G401.6 (cell line): Measurements from ENCODE around the gene COL4A1.
"Not testable (repeated sequence)": the region's sequence is repeated elsewhere in the genome, so short reads cannot be mapped to it uniquely, and the experiment has no call there.

ENCODE experiments used
- FAIRE-seq: peaks from 2 replicates; lab custom pipeline; 2012; peaks lifted over from hg19 to GRCh38; lab: Jason Lieb, UNC

The COL4A1 gene

DNA sequence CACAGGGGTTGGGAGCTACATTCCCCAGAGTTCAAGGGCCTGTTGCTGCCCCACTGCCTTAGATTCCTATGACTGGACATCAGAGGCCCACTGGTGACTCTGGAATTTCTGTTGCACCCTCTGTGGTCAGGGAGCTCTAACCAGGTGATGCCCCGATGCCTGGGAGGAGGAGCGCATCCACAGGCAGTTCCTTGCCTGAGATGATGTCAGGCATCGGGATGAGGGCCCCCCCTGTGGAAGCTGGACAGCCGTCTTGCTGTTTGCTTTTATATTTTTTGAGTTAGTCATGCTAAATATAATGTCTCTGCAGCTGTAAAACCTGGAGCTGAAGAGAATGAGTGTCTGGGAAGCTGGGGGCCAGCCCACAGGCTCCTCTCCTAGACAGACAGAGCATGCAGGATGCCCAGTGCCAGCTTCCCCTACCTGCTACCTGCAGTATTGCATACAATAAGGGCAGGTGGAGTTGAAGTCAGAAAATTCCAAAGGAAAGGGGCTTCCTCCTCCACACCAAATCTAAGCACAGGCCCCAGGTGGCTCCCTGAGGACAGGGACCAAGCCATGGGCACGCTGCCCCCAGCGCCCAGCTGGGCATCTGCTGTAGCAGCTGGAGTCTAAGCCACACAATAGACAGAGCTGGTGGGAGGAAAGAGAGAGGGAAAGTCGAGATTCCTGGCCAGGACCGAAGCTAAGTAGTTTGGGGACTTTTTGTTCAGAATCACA lies 16.4 kb upstream of the COL4A1 start:
- FAIRE-seq = no peak

DNA sequence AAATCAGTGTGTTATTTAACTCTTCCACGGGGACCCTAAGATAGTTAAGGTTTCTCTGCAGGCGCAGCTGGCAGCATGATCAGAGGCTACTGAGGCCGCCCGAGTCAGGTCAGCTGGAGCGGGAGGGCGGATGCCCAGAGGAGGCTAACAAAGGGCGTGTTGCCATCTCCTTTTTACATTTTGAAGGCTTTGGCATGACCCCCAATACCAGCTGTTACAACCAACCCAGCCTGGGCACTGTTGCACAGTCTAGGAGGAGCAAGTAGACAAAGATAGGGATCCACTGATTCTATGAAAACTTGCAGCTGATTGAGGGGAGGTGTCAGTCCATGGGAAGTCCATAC lies 15.8 kb upstream of the COL4A1 start:
- no peak for FAIRE-seq

- no peak for FAIRE-seq
These were observed 15.3 kb upstream of the COL4A1 start for GRCh38 chr13:110322126-110322827.

- FAIRE-seq = not testable (repeated sequence)
These were observed 14.6 kb upstream of the COL4A1 start for GRCh38 chr13:110321573-110321972.

- no peak for FAIRE-seq
These were observed 13.7 kb upstream of the COL4A1 start for GRCh38 chr13:110320645-110321044.

DNA sequence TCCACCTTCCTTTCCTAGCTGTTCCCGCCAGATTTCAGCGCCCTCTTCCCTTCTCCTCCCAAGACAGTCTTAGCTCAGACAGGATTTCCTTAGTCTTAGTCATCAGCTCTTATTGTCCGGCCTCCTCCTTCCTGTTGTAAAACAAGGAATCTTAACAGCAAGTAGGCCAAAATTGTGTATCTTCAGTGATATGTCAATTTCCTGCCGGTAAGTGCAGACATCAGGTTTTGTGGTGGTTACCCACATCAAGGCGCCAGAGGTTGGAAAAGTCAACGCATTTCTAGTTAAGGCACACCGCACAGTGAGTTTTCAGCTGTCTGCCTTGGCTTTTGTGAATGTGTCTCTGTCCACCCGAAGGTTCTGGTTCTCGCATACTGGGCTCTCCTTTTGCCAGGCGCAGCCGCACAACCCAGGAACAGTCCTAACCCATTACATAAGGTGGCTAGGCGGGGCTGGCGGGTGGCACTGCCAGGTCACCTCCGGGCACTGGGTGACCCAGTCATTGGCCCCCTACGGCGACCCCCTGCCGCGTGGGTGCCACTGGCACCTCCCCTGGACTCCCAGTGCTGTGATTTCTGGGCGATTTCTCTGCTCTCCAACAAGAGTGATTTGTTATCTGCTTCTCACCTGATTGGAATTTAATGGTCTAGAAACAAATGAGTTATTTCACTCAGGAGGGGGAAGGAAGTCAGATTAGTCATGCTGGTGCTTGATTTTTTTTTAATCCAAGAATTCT lies 13.0 kb upstream of the COL4A1 start:
- no peak for FAIRE-seq

DNA sequence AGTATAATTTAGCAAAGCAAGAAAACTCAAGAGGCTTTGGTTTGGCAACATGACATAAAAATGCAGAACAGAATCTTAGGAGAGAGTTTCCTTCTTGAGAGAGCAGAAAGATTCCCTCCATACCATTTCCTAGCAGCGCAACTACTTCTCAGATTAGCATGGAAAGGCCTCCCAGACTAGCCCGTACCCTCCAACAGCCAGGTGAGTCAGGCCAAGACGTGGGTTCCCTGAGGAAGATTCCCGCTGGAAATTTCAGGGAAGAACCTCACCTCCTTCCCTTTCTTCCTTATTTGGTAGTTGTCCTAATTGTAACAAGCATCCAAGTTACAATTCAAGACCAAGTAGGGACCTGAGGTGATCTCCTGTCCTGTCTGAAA lies 12.4 kb upstream of the COL4A1 start:
- no peak for FAIRE-seq

DNA sequence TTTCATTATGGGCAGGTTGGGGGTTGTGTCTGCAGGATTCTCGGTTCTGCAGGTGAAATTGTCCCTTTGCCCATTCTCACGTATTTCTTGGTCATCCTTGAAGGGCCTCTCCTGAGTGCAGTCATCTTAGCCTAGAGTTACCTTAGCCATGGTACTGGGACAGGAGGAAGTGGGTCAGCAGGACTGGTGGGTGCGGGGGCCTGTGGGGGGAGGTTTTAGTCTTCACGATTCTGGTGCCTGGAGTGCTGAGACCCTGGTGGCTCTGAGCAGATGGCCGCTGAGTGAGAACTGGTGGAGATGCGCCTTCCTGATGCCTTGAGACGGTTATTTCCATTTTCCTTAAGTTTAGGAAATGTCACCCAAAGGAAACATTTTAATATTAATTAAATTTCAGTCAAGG lies 12.0 kb upstream of the COL4A1 start:
- no peak for FAIRE-seq

- FAIRE-seq = no peak
These were observed 10.7 kb upstream of the COL4A1 start for GRCh38 chr13:110317496-110318195.

- no peak for FAIRE-seq
These were observed 10.1 kb upstream of the COL4A1 start for GRCh38 chr13:110317093-110317492.

DNA sequence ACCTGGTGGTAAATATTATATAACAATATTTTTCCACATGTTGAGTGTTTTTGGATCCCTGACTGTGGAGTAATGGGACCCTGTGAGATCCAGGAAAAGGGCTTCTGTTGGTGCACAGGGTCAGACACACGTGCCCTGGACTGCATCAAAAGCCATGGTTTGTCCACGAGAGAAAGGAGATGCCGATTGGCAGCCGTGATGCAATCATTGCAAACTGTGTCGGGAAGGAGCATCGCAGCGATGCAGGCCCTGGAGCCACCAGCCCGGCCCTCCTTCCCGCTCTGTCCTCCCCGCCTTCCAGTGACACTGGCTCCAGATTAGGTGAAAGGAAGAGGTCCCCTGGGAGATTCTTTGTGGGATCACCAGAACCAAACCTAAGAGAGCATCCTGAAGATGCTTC lies 9.2 kb upstream of the COL4A1 start:
- FAIRE-seq = no peak

DNA sequence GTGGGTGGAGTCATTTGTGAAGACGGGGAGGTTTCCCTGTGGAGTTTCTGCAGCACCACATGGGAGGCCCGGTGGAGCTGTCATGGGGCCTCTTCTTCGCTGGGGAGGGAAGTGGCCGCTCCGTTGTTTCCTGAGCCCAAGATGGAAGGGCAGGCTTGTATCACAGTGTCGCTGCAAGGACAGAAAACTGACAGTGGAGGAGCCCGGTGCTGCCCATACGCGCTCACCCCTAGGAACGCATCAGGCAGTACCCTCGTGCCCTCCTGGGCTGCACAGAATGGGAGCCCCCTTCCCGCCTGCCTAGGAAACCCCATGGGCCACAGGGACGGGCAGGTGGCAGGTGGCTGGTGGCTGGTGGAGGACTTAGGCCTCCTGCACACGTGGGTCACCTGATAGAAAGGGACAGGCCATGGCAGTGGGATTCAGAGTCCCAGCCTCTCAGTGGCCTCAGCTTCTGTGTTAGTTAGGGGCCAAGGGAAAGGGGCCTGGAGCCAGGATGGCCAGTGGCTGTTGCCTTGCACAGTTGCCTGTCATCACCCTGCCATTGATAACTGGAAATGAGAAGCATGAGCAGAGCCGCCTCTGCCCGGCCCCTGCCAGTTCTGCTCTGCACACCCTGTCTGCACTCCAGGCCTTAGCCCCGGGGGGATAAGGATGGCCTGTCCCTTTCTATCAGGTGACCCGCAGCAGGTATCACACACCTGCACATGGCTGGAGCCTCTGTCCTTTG lies 7.7 kb upstream of the COL4A1 start:
- FAIRE-seq = no peak

DNA sequence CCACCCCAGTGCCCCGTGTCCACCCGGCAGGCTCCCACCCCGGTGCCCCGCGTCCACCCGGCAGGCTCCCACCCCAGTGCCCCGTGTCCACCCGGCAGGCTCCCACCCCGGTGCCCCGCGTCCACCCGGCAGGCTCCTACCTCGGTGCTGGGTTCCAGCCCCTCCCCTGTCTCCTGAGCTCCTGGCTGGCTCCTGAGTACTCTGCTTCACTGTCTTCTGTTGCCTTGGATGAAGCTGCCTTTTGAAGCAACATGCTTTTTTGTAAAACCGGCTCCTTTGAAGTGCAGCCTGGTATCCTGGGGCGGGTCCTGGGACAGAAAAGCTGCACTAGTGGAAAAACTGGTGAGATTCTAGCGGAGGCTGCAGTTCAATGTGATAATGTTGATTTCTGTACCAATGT lies 6.8 kb upstream of the COL4A1 start:
- FAIRE-seq = not testable (repeated sequence)

DNA sequence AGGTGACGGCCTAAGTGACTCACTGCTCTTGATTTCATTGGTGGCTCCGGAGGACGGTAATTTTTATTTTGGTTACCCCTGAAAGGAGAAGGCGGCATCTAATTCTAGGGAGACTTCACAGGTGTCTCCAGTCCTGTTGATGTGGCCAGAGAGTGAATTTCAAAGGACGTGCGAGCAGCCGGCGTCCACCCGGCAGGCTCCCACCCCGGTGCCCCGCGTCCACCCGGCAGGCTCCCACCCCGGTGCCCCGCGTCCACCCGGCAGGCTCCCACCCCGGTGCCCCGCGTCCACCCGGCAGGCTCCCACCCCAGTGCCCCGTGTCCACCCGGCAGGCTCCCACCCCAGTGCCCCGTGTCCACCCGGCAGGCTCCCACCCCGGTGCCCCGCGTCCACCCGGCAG lies 6.3 kb upstream of the COL4A1 start:
- FAIRE-seq = not testable (repeated sequence)

DNA sequence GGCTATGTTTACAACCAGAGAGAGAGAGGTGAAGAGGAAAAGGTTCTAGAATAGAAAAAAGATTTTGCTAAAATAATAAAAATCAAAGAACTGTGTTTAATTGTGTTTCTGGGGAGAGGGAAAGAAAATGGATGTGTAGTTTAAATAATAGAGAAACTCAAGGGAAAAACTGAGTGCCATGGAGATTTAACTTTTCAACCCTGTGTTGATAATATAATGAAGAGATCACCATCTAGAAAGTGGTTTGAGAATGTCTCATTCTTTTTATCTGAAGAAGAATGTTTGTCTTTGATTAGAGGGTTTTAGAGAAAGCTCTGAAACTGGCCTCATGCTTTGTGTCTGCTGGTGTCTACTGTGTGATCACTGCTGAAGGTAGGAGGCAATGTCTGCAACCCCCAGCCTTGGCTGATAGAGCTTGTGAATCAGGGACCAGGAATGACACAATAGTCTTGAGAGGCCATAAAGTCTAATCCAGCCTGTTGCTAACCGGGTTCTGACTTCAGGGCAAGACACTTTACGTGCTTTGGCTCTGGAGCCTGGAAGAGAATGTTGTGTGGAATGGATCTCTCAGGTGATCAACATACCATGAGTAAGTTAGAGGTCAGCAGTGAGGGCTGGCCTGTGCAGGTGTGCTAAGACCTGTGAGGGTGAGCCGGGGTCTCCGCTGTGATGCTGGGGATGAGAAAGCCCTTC lies 5.5 kb upstream of the COL4A1 start:
- FAIRE-seq = no peak

- no peak for FAIRE-seq
These were observed 4.7 kb upstream of the COL4A1 start for GRCh38 chr13:110311443-110312338.

DNA sequence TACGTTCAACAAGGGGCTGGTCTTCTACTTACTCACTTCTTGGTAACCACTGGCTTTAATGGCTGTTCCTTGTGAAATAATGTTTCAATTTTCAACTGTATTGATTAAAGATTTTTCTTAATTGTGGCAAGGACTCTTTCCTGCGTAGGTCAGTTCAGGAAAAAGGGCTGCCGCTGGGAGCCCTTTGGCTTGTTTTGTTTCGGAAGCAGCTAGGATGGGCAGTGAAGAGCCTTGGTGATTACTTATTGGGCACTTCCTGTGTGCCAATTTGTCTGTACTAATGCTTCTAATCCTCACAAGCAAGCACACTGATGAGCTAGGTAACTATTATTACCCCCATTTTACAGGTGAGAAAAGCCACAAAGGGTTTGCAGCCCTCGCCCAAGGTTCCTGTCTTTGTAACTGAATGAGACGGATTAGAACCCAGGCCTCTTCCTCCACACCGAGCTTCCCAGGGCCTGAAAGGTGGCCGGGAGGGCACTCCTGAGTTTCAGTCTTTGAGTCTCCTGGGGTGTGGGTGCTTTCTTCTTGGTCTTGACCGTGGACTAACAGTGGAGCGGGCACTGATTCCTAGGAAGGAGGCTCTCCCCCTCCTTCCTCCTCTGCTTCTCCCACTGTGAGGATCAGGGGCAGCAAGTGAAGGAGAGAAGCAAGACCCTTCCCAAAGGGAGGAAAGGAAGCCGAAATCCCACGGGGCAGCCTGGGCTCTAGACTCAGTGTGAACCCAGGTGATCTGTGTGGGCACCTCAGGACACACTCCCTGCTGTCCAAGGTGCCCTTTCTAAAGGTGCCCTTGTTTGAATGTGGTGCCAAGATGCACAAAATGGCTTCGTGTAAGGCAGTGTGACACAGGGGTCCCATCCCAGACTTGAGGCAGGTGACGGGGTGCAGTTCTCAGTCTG lies 3.8 kb upstream of the COL4A1 start:
- no peak for FAIRE-seq

GRCh38 chr13:110309661-110310524 lies 2.9 kb upstream of the COL4A1 start:
- FAIRE-seq = no peak
